ENCODE results near the gene C1orf159. TPM values are rescaled to one million over a fixed set of nuclear protein-coding genes. Genes with fewer than 3 reads are reported as not detected.

C1orf159 gene
- total and polyA plus RNA-seq, 9 of the 15 experiments (the other 6 are each of a cell fraction or from before 2014, with no cell fraction given): 0.28 to 54.9 (median 10.6) TPM

GRCh38 chr1:1069056-1069710, 46.7 kb downstream of the C1orf159 start (continued):
- TF ChIP-seq IRF2 (CRISPR knock-in tag; IDR thresholded peaks at IDR 0.05) (no peak), AFF4 (CRISPR knock-in tag; IDR thresholded peaks at IDR 0.05) (no peak), ARNT (IDR thresholded peaks at IDR 0.05) (no peak), ZBTB40 (IDR thresholded peaks at IDR 0.05) (no peak), ZBTB40 (CRISPR knock-in tag; IDR thresholded peaks at IDR 0.05) (no peak), PRDM10 (IDR thresholded peaks at IDR 0.05; ENCODE audit: partially characterized antibody) (no peak), PCBP2 (IDR thresholded peaks at IDR 0.05; ENCODE audit: low read depth, low read length, poor library complexity, severe bottlenecking) (no peak), U2AF1 (optimal IDR thresholded peaks at IDR 0.05; ENCODE audit: low read depth, low read length) (peak; percentile 93), MYC (IDR thresholded peaks at IDR 0.05; ENCODE audit: low read depth, low read length) (peak; percentile 20; the same call in 1 of the 2 replicates), MYC (CRISPR knock-in tag; IDR thresholded peaks at IDR 0.05; ENCODE audit: borderline replicate concordance, low read depth) (no peak), GATAD2A (IDR thresholded peaks at IDR 0.05) (no peak)
